HG02588 (cell line): ENCODE data around the gene SPATA32.

Experiments used
- ATAC-seq: cut with Tn5 transposase; IDR thresholded peaks from one replicate; pipeline ENCODE4 v1.9.1; 2021; ENCODE audit warnings: mild to moderate bottlenecking, moderate library complexity; ENCODE audit not compliant: unreplicated experiment

The SPATA32 gene

DNA sequence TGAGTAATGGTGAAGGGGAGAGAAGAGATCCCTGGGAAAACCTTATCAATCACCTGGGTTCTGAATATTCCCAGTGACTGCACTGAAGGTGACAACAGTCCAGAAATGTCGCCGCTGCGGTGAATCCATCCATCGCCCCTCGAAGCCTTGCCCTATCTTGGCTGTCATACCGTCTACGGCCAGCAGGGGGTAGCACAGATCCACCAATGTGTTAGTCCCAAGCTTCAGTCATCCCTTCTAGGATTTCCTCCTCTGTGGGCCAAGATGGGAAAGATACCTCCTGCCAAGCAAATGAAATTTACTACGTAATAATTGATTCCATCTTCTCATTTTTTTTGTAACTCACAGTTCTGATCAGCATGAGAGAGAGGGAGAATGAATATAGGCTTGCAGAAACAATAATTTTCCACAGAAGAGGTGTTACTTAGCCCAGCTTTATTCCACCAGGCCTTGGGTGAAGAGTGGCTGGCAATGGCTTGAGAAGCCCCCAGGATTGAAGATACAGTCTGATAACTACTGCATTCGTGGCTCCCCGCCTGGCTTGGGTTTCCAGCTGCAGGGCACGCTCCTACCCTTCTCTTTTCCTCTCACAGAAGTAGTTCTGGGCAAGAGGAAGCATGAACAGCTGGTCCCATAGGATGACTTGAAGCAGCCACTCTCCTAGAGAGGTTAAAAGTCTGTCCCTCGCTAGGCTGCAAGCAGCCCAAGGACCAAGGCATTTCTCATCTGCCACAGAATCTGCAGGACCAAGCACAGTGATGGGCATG is 42.8 kb downstream of the SPATA32 start:
- no peak for ATAC-seq
